ENCODE data around the gene CAMK2B.

Gene CAMK2B

GRCh38 chr7:44282601-44283171, 42.7 kb downstream of the CAMK2B start:
- H3K4me3 ChIP-seq (ENCODE audit: control insufficient read depth in 1 of 7, extremely low read depth in 1 of 7, insufficient read depth in 4 of 7, low read depth in 2 of 7, low read length in 6 of 7): no peak overlapping the region
- no peaks in the 10 kb centered on the region for H3K27me3 ChIP-seq (replicated peaks in 2 of 5; ENCODE audit: control insufficient read depth in 4 of 5, insufficient read depth in 5 of 5, low read length in 4 of 5)
- peaks cover 0 to 3% (median 2%) of the 10 kb centered on the region in 4 experiments for H3K4me1 ChIP-seq (ENCODE audit: control extremely low read depth in 1 of 4, control insufficient read depth in 4 of 4, insufficient read depth in 4 of 4, low read length in 3 of 4)
- DNase-seq: no peak
- POLR2A ChIA-PET: no interaction called here
- WGBS (ENCODE audit: insufficient coverage): 95% methylated on average over 7 of the region's 10 CpGs
- H3K36me3 ChIP-seq (ENCODE audit: control insufficient read depth in 4 of 4, insufficient read depth in 4 of 4, low read length in 3 of 4): no peaks in the 10 kb centered on the region
- H3K27ac ChIP-seq (ENCODE audit: insufficient read depth in 1 of 2, low read depth in 1 of 2, low read length in 2 of 2, poor library complexity in 1 of 2, severe bottlenecking in 2 of 2): no peak overlapping the region
- CTCF ChIA-PET: no interaction called here
- H3K9me3 ChIP-seq (ENCODE audit: control extremely low read depth in 1 of 5, control insufficient read depth in 4 of 5, insufficient read depth in 2 of 5, low read depth in 1 of 5, low read length in 4 of 5): no peaks in the 10 kb centered on the region

GRCh38 chr7:44281811-44282600, 43.4 kb downstream of the CAMK2B start:
- Histone ChIP-seq H3K36me3 (ENCODE audit: control insufficient read depth in 4 of 4, insufficient read depth in 4 of 4, low read length in 3 of 4) (no peaks in the 10 kb centered on the region), H3K9me3 (ENCODE audit: control extremely low read depth in 1 of 5, control insufficient read depth in 4 of 5, insufficient read depth in 2 of 5, low read depth in 1 of 5, low read length in 4 of 5) (no peaks in the 10 kb centered on the region), H3K4me1 (ENCODE audit: control extremely low read depth in 1 of 4, control insufficient read depth in 4 of 4, insufficient read depth in 4 of 4, low read length in 3 of 4) (peaks cover 0 to 3% (median 2%) of the 10 kb centered on the region in 4 experiments), H3K27ac (ENCODE audit: insufficient read depth in 1 of 2, low read depth in 1 of 2, low read length in 2 of 2, poor library complexity in 1 of 2, severe bottlenecking in 2 of 2) (no peak overlapping the region), H3K27me3 (replicated peaks in 2 of 5; ENCODE audit: control insufficient read depth in 4 of 5, insufficient read depth in 5 of 5, low read length in 4 of 5) (no peaks in the 10 kb centered on the region), H3K4me3 (ENCODE audit: control insufficient read depth in 1 of 7, extremely low read depth in 1 of 7, insufficient read depth in 4 of 7, low read depth in 2 of 7, low read length in 6 of 7) (no peak overlapping the region)
- 91% methylated on average over 13 of the region's 15 CpGs for WGBS (ENCODE audit: insufficient coverage)
- no peak for DNase-seq
- CTCF ChIA-PET: no interaction called here
- POLR2A ChIA-PET: no interaction called here

GRCh38 chr7:44280993-44281721, 44.2 kb downstream of the CAMK2B start:
- Histone ChIP-seq H3K27me3 (replicated peaks in 2 of 5; ENCODE audit: control insufficient read depth in 4 of 5, insufficient read depth in 5 of 5, low read length in 4 of 5) (peaks cover 0 to under 1% (median 0%) of the 10 kb centered on the region in 5 experiments), H3K27ac (ENCODE audit: insufficient read depth in 1 of 2, low read depth in 1 of 2, low read length in 2 of 2, poor library complexity in 1 of 2, severe bottlenecking in 2 of 2) (no peak overlapping the region), H3K36me3 (ENCODE audit: control insufficient read depth in 4 of 4, insufficient read depth in 4 of 4, low read length in 3 of 4) (no peaks in the 10 kb centered on the region), H3K4me3 (ENCODE audit: control insufficient read depth in 1 of 7, extremely low read depth in 1 of 7, insufficient read depth in 4 of 7, low read depth in 2 of 7, low read length in 6 of 7) (no peak overlapping the region), H3K4me1 (ENCODE audit: control extremely low read depth in 1 of 4, control insufficient read depth in 4 of 4, insufficient read depth in 4 of 4, low read length in 3 of 4) (peaks cover 0 to 3% (median 2%) of the 10 kb centered on the region in 4 experiments), H3K9me3 (ENCODE audit: control extremely low read depth in 1 of 5, control insufficient read depth in 4 of 5, insufficient read depth in 2 of 5, low read depth in 1 of 5, low read length in 4 of 5) (no peaks in the 10 kb centered on the region)
- ChIA-PET CTCF (interaction anchor here (0.9 kb wide), 1 partner anchor 22 kb away, joined by 3 read pairs; no protein-coding TSS in a partner anchor), POLR2A (no interaction called here)
- no peak for DNase-seq
- WGBS (ENCODE audit: insufficient coverage): 93% methylated on average over 20 of the region's 20 CpGs

GRCh38 chr7:44280636-44280992, 44.8 kb downstream of the CAMK2B start:
- no peak overlapping the region for H3K4me3 ChIP-seq (ENCODE audit: control insufficient read depth in 1 of 7, extremely low read depth in 1 of 7, insufficient read depth in 4 of 7, low read depth in 2 of 7, low read length in 6 of 7)
- H3K27me3 ChIP-seq (replicated peaks in 2 of 5; ENCODE audit: control insufficient read depth in 4 of 5, insufficient read depth in 5 of 5, low read length in 4 of 5): peaks cover 0 to 5% (median 0%) of the 10 kb centered on the region in 5 experiments
- H3K4me1 ChIP-seq (ENCODE audit: control extremely low read depth in 1 of 4, control insufficient read depth in 4 of 4, insufficient read depth in 4 of 4, low read length in 3 of 4): peaks cover 0 to 3% (median 2%) of the 10 kb centered on the region in 4 experiments
- 92% methylated on average over 5 of the region's 8 CpGs for WGBS (ENCODE audit: insufficient coverage)
- H3K27ac ChIP-seq (ENCODE audit: insufficient read depth in 1 of 2, low read depth in 1 of 2, low read length in 2 of 2, poor library complexity in 1 of 2, severe bottlenecking in 2 of 2): no peak overlapping the region
- no peaks in the 10 kb centered on the region for H3K9me3 ChIP-seq (ENCODE audit: control extremely low read depth in 1 of 5, control insufficient read depth in 4 of 5, insufficient read depth in 2 of 5, low read depth in 1 of 5, low read length in 4 of 5)
- no peaks in the 10 kb centered on the region for H3K36me3 ChIP-seq (ENCODE audit: control insufficient read depth in 4 of 4, insufficient read depth in 4 of 4, low read length in 3 of 4)
- ChIA-PET POLR2A (interaction anchor here (1.0 kb wide), 1 partner anchor 19 kb away, joined by 3 read pairs; no protein-coding TSS in a partner anchor), CTCF (interaction anchor here (0.9 kb wide), 1 partner anchor 21 kb away, joined by 3 read pairs; no protein-coding TSS in a partner anchor)
- DNase-seq: no peak

GRCh38 chr7:44279731-44280505, 45.5 kb downstream of the CAMK2B start:
- peaks cover 0 to 6% (median 0%) of the 10 kb centered on the region in 5 experiments for H3K27me3 ChIP-seq (replicated peaks in 2 of 5; ENCODE audit: control insufficient read depth in 4 of 5, insufficient read depth in 5 of 5, low read length in 4 of 5)
- no peaks in the 10 kb centered on the region for H3K9me3 ChIP-seq (ENCODE audit: control extremely low read depth in 1 of 5, control insufficient read depth in 4 of 5, insufficient read depth in 2 of 5, low read depth in 1 of 5, low read length in 4 of 5)
- no peaks in the 10 kb centered on the region for H3K36me3 ChIP-seq (ENCODE audit: control insufficient read depth in 4 of 4, insufficient read depth in 4 of 4, low read length in 3 of 4)
- no peak for DNase-seq
- 96% methylated on average over 10 of the region's 15 CpGs for WGBS (ENCODE audit: insufficient coverage)
- H3K4me3 ChIP-seq (ENCODE audit: control insufficient read depth in 1 of 7, extremely low read depth in 1 of 7, insufficient read depth in 4 of 7, low read depth in 2 of 7, low read length in 6 of 7): no peak overlapping the region
- ChIA-PET POLR2A (interaction anchor here (1.0 kb wide), 1 partner anchor 19 kb away, joined by 3 read pairs; no protein-coding TSS in a partner anchor), CTCF (interaction anchor here (0.9 kb wide), 1 partner anchor 21 kb away, joined by 3 read pairs; no protein-coding TSS in a partner anchor)
- H3K27ac ChIP-seq (ENCODE audit: insufficient read depth in 1 of 2, low read depth in 1 of 2, low read length in 2 of 2, poor library complexity in 1 of 2, severe bottlenecking in 2 of 2): no peak overlapping the region
- H3K4me1 ChIP-seq (ENCODE audit: control extremely low read depth in 1 of 4, control insufficient read depth in 4 of 4, insufficient read depth in 4 of 4, low read length in 3 of 4): peaks cover 0 to 3% (median 2%) of the 10 kb centered on the region in 4 experiments

- Histone ChIP-seq H3K4me3 (ENCODE audit: control insufficient read depth in 1 of 7, extremely low read depth in 1 of 7, insufficient read depth in 4 of 7, low read depth in 2 of 7, low read length in 6 of 7) (no peak overlapping the region), H3K9me3 (ENCODE audit: control extremely low read depth in 1 of 5, control insufficient read depth in 4 of 5, insufficient read depth in 2 of 5, low read depth in 1 of 5, low read length in 4 of 5) (no peaks in the 10 kb centered on the region), H3K4me1 (ENCODE audit: control extremely low read depth in 1 of 4, control insufficient read depth in 4 of 4, insufficient read depth in 4 of 4, low read length in 3 of 4) (peaks cover 0 to 3% (median 2%) of the 10 kb centered on the region in 4 experiments), H3K36me3 (ENCODE audit: control insufficient read depth in 4 of 4, insufficient read depth in 4 of 4, low read length in 3 of 4) (no peaks in the 10 kb centered on the region), H3K27me3 (replicated peaks in 2 of 5; ENCODE audit: control insufficient read depth in 4 of 5, insufficient read depth in 5 of 5, low read length in 4 of 5) (peaks cover 0 to 9% (median 0%) of the 10 kb centered on the region in 5 experiments), H3K27ac (ENCODE audit: insufficient read depth in 1 of 2, low read depth in 1 of 2, low read length in 2 of 2, poor library complexity in 1 of 2, severe bottlenecking in 2 of 2) (no peak overlapping the region)
- whole genome bisulfite sequencing (ENCODE audit: insufficient coverage): 93% methylated on average over 6 of the region's 6 CpGs
- POLR2A ChIA-PET: no interaction called here
- CTCF ChIA-PET: no interaction called here
- no peak for DNase-seq
These were observed 46.1 kb downstream of the CAMK2B start for GRCh38 chr7:44279286-44279685.
